GM12892 (cell line): Measurements from ENCODE around the gene KRTAP22-1.

ENCODE experiments used
- POLR2A ChIP-seq: IDR thresholded peaks from 2 replicates; pipeline ENCODE4 v1.6.1; 2011; ENCODE audit warnings: low read depth, low read length, control low read depth
- POLR2AphosphoS5 ChIP-seq: IDR thresholded peaks from 2 replicates; pipeline ENCODE4 v1.6.1; 2011; ENCODE audit warnings: low read depth, low read length, control low read depth
- TAF1 ChIP-seq: IDR thresholded peaks from 2 replicates; pipeline ENCODE4 v1.6.1; 2011; ENCODE audit warnings: low read depth, mild to moderate bottlenecking, control low read depth, low read length, borderline replicate concordance

- TF ChIP-seq POLR2AphosphoS5 (no peak), POLR2A (no peak), TAF1 (no peak)
Observed at GRCh38 chr21:30563630-30564029, 37.3 kb upstream of the KRTAP22-1 start.
